ENCODE data around the gene HPSE2. TPM values are rescaled to one million over a fixed set of nuclear protein-coding genes. Genes with fewer than 3 reads are reported as not detected.

HPSE2 gene
- total and polyA plus RNA-seq, 4 donors = 0.05 TPM; not detected in 3

DNA sequence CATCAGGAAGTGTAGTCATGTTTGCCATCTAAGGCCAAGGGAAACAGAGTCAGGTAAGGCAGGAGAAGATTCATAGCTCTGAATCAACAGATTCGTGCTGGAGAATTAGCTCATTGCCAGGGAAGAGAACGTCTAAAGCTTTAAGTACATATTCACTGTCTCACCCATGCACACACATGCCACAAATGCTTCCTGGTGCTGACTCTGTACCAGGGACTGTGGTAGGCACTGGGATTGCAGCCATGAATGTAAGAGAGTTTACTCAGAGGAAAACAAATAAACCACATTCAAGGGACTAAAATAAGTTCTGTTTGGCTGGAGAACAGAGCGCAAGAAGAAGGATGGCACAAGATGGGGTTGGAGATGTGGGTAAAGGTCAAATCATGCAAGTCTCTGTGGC lies 699.1 kb downstream of the HPSE2 start (continued):
- no peak for TF ChIP-seq HNF4A (conservative IDR thresholded peaks at IDR 0.05)

DNA sequence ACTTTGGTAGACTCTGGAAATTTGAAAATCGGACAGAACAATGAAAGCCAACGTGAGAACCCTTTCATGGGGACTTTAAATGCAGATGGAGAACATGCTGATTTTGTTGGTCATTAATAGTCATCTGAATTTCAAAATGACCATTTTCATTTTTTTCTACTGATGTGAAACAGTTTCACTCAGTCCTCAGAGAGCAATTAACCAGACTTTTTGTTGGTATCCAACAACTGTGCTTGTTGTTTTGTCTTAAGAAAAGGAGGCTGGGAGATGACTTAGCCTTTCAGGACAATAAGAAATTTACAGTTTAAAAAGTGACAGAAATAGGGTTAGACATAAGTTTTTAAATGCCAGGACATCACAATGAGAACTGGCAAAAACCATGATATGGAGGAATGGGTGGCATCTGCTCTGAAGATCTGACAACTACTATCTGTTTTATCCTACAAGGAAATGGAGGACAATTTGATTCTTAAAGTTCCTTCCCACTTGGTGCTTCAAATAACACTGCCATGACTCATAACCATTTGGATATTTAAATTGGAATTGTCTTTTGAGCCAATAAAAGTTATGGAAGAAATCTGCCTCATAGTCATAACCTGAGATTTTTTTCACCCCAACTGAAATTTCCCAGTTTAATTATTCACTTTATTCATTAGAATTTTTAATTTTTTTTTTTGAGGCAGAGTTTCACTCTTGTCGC lies 701.8 kb downstream of the HPSE2 start:
- H3K27me3 ChIP-seq (ENCODE audit: control insufficient read depth in 4 of 4, insufficient read depth in 4 of 4, low read length in 3 of 4) = peaks cover 0 to 3% (median 0%) of the 10 kb centered on the region in 4 donors
- no peak for DNase-seq (ENCODE audit: low spot score)
- 86% methylated on average over 3 of the region's 3 CpGs for WGBS

DNA sequence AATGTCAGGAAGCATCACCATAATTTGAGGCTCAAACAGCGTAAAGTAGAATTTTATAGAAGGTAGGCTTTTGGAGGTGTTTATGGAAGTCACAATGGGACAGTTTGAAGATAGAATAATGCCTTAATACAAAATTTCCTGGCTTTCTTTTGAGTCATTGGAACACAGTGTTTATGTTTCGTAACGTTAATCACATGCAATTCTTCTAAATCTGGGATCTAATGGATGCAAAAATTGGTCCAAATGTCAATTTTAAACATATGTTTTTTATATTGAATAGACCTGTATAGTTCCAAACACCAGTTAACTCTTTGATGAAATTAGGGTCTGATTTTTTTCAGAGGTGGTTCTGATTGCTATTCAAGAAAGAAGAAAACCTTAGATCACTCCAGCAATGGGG lies 702.4 kb downstream of the HPSE2 start:
- 63% methylated on average over 3 of the region's 3 CpGs for WGBS
- H3K4me3 ChIP-seq (ENCODE audit: low read depth in 1 of 3, low read length in 3 of 3) = no peak overlapping the region
- no peak for DNase-seq (ENCODE audit: low spot score)
- no peaks in the 10 kb centered on the region for H3K4me1 ChIP-seq (ENCODE audit: control insufficient read depth in 4 of 4, insufficient read depth in 4 of 4, low read length in 3 of 4)
- no peak overlapping the region for H3K9ac ChIP-seq (ENCODE audit: low read depth in 1 of 2, low read length in 2 of 2)
- no peaks in the 10 kb centered on the region for H3K36me3 ChIP-seq (ENCODE audit: control insufficient read depth in 4 of 4, insufficient read depth in 3 of 4, low read depth in 1 of 4, low read length in 3 of 4)
- TF ChIP-seq, protein P1, sequence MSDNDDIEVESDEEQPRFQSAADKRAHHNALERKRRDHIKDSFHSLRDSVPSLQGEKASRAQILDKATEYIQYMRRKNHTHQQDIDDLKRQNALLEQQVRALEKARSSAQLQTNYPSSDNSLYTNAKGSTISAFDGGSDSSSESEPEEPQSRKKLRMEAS (IDR thresholded peaks at IDR 0.05) = no peak
- no peak for TF ChIP-seq FOXA2 (IDR thresholded peaks at IDR 0.05)
- no peak for TF ChIP-seq JUND (IDR thresholded peaks at IDR 0.05)
- TF ChIP-seq, protein P2, sequence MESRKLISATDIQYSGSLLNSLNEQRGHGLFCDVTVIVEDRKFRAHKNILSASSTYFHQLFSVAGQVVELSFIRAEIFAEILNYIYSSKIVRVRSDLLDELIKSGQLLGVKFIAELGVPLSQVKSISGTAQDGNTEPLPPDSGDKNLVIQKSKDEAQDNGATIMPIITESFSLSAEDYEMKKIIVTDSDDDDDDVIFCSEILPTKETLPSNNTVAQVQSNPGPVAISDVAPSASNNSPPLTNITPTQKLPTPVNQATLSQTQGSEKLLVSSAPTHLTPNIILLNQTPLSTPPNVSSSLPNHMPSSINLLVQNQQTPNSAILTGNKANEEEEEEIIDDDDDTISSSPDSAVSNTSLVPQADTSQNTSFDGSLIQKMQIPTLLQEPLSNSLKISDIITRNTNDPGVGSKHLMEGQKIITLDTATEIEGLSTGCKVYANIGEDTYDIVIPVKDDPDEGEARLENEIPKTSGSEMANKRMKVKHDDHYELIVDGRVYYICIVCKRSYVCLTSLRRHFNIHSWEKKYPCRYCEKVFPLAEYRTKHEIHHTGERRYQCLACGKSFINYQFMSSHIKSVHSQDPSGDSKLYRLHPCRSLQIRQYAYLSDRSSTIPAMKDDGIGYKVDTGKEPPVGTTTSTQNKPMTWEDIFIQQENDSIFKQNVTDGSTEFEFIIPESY (IDR thresholded peaks at IDR 0.05) = no peak
- no peak for TF ChIP-seq SP1 (IDR thresholded peaks at IDR 0.05)
- TF ChIP-seq, protein P3, sequence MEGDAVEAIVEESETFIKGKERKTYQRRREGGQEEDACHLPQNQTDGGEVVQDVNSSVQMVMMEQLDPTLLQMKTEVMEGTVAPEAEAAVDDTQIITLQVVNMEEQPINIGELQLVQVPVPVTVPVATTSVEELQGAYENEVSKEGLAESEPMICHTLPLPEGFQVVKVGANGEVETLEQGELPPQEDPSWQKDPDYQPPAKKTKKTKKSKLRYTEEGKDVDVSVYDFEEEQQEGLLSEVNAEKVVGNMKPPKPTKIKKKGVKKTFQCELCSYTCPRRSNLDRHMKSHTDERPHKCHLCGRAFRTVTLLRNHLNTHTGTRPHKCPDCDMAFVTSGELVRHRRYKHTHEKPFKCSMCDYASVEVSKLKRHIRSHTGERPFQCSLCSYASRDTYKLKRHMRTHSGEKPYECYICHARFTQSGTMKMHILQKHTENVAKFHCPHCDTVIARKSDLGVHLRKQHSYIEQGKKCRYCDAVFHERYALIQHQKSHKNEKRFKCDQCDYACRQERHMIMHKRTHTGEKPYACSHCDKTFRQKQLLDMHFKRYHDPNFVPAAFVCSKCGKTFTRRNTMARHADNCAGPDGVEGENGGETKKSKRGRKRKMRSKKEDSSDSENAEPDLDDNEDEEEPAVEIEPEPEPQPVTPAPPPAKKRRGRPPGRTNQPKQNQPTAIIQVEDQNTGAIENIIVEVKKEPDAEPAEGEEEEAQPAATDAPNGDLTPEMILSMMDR (IDR thresholded peaks at IDR 0.05; ENCODE audit: low read depth, low read length, missing input control) = no peak
- TF ChIP-seq, protein P4, sequence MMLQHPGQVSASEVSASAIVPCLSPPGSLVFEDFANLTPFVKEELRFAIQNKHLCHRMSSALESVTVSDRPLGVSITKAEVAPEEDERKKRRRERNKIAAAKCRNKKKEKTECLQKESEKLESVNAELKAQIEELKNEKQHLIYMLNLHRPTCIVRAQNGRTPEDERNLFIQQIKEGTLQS (IDR thresholded peaks at IDR 0.05) = no peak
- TF ChIP-seq HNF4G (IDR thresholded peaks at IDR 0.05) = no peak
- no peak for TF ChIP-seq GABPA (IDR thresholded peaks at IDR 0.05 in 1 of 2, conservative IDR thresholded peaks at IDR 0.05 in 1 of 2)
- TF ChIP-seq RAD21 (IDR thresholded peaks at IDR 0.05) = no peak
- TF ChIP-seq HNF4A (conservative IDR thresholded peaks at IDR 0.05) = no peak
- TF ChIP-seq, protein P5, sequence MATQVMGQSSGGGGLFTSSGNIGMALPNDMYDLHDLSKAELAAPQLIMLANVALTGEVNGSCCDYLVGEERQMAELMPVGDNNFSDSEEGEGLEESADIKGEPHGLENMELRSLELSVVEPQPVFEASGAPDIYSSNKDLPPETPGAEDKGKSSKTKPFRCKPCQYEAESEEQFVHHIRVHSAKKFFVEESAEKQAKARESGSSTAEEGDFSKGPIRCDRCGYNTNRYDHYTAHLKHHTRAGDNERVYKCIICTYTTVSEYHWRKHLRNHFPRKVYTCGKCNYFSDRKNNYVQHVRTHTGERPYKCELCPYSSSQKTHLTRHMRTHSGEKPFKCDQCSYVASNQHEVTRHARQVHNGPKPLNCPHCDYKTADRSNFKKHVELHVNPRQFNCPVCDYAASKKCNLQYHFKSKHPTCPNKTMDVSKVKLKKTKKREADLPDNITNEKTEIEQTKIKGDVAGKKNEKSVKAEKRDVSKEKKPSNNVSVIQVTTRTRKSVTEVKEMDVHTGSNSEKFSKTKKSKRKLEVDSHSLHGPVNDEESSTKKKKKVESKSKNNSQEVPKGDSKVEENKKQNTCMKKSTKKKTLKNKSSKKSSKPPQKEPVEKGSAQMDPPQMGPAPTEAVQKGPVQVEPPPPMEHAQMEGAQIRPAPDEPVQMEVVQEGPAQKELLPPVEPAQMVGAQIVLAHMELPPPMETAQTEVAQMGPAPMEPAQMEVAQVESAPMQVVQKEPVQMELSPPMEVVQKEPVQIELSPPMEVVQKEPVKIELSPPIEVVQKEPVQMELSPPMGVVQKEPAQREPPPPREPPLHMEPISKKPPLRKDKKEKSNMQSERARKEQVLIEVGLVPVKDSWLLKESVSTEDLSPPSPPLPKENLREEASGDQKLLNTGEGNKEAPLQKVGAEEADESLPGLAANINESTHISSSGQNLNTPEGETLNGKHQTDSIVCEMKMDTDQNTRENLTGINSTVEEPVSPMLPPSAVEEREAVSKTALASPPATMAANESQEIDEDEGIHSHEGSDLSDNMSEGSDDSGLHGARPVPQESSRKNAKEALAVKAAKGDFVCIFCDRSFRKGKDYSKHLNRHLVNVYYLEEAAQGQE (IDR thresholded peaks at IDR 0.05) = no peak
- no peak for TF ChIP-seq EGR1 (IDR thresholded peaks at IDR 0.05; ENCODE audit: low read depth in 2 of 2)
- no peak overlapping the region for H3K27ac ChIP-seq (ENCODE audit: low read depth in 1 of 2, low read length in 2 of 2)
- H3K27me3 ChIP-seq (ENCODE audit: control insufficient read depth in 4 of 4, insufficient read depth in 4 of 4, low read length in 3 of 4) = peaks cover 0 to 3% (median 0%) of the 10 kb centered on the region in 4 donors
- no peaks in the 10 kb centered on the region for H3K9me3 ChIP-seq (ENCODE audit: control insufficient read depth in 4 of 4, low read length in 3 of 4)

More for the DNA sequence above, 701.8 kb downstream of the HPSE2 start:
- no peak overlapping the region for H3K9ac ChIP-seq (ENCODE audit: low read depth in 1 of 2, low read length in 2 of 2)
- no peaks in the 10 kb centered on the region for H3K36me3 ChIP-seq (ENCODE audit: control insufficient read depth in 4 of 4, insufficient read depth in 3 of 4, low read depth in 1 of 4, low read length in 3 of 4)
- TF ChIP-seq RXRA (IDR thresholded peaks at IDR 0.05) = no peak
- TF ChIP-seq, protein P2 (IDR thresholded peaks at IDR 0.05) = no peak
- no peak for TF ChIP-seq TAF1 (conservative IDR thresholded peaks at IDR 0.05)
- H3K9me3 ChIP-seq (ENCODE audit: control insufficient read depth in 4 of 4, low read length in 3 of 4) = no peaks in the 10 kb centered on the region
- H3K27ac ChIP-seq (ENCODE audit: low read depth in 1 of 2, low read length in 2 of 2) = no peak overlapping the region
- H3K4me1 ChIP-seq (ENCODE audit: control insufficient read depth in 4 of 4, insufficient read depth in 4 of 4, low read length in 3 of 4) = no peaks in the 10 kb centered on the region
- H3K4me3 ChIP-seq (ENCODE audit: low read depth in 1 of 3, low read length in 3 of 3) = no peak overlapping the region
